ENCODE measurements around the gene HDGF. TPM values are rescaled to one million over a fixed set of nuclear protein-coding genes. Genes with fewer than 3 reads are reported as not detected.
"Not testable (repeated sequence)": the region's sequence is repeated elsewhere in the genome, so short reads cannot be mapped to it uniquely, and the experiment has no call there.

HDGF gene
- total and polyA plus RNA-seq, 2 donors, result 116 to 226 TPM

DNA sequence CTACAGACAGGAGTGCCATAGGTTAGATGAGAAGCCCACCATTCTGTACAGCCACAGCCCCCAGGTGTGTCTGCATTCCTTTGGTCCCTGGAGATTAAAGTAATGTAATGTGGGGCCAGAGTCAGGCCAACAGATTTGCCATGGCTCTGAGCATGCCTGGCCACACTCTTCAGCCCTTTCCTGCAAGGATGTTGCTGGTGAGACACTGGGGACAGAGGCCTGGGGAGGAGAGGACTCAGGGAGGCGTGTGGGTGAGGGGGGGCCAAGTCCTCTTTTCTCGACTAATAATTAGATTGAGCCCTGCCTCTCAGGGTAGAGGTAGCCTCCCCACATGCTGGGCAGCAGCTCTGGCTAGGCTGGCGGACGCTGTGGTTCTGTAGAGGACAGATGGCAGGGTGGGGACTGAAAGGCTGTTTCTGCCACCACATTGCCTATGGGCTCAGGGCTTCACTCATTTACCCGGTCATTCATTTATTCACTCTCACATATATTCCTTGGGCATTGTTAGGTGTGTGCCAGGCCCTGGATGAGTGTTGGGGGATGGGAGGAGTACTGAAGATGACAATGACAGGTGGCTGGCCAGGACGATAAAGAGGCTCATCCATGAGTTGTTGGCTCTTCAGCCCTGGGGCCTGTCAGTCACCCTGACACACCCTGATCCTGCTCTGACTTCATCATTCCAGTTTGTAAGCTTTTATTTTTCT, 8.8 kb upstream of the HDGF start:
- no peak overlapping the region for H3K4me3 ChIP-seq (ENCODE audit: low read length in 2 of 2)
- 82% methylated on average over 6 of the region's 6 CpGs for WGBS
- no peak for DNase-seq (ENCODE audit: low read depth in 6 of 9, low spot score in 9 of 9)

DNA sequence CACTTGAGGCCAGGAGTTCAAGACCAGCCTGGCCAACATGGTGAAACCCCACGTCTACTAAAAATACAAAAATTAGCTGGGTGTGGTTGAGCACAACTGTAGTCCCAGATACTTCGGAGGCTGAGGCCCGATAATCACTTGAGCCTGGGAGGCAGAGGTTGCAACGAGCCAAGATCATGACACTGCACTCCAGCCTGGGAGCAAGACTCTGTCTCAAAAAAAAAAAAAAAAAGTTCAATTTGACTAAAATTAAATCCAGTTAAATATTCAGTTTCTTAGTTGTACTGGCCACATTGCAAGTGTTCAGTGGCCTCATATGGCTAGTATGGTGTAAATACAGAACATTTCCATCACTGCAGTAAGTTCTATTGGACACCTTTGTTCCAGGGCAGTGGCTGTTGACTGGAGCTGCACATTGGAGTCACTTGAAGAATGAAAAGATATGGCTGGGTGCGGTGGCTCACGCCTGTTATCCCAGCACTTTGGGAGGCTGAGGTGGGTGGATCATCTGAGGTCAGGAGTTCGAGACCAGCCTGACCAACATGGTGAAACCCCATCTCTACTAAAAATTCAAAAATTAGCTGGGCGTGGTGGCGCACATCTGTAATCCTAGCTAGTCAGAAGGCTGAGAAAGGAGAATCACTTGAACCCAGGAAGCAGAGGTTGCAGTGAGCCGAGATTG, 6.2 kb upstream of the HDGF start:
- not testable (repeated sequence) for H3K4me3 ChIP-seq (ENCODE audit: low read length in 2 of 2); H3K36me3 ChIP-seq (ENCODE audit: control insufficient read depth in 2 of 2, insufficient read depth in 2 of 2, low read length in 1 of 2); H3K27ac ChIP-seq (ENCODE audit: low read depth in 1 of 2, low read length in 1 of 2); H3K9me3 ChIP-seq (ENCODE audit: control insufficient read depth in 2 of 2, insufficient read depth in 1 of 2, low read length in 1 of 2); H3K27me3 ChIP-seq (ENCODE audit: control insufficient read depth in 2 of 2, insufficient read depth in 1 of 2, low read length in 1 of 2); DNase-seq (ENCODE audit: low read depth in 6 of 9, low spot score in 9 of 9)
- 88% methylated on average over 10 of the region's 10 CpGs for WGBS
- peaks cover 15 to 17% of the 10 kb centered on the region in 2 donors for H3K4me1 ChIP-seq (ENCODE audit: control insufficient read depth in 2 of 2, insufficient read depth in 2 of 2, low read length in 2 of 2)

More for the DNA sequence above, 8.8 kb upstream of the HDGF start:
- Histone ChIP-seq H3K9me3 (ENCODE audit: control insufficient read depth in 2 of 2, insufficient read depth in 1 of 2, low read length in 1 of 2) (no peaks in the 10 kb centered on the region), H3K36me3 (ENCODE audit: control insufficient read depth in 2 of 2, insufficient read depth in 2 of 2, low read length in 1 of 2) (no peaks in the 10 kb centered on the region), H3K4me1 (ENCODE audit: control insufficient read depth in 2 of 2, insufficient read depth in 2 of 2, low read length in 2 of 2) (peaks cover 11 to 12% of the 10 kb centered on the region in 2 donors), H3K27me3 (ENCODE audit: control insufficient read depth in 2 of 2, insufficient read depth in 1 of 2, low read length in 1 of 2) (no peaks in the 10 kb centered on the region), H3K27ac (ENCODE audit: low read depth in 1 of 2, low read length in 1 of 2) (no peak overlapping the region)

DNA sequence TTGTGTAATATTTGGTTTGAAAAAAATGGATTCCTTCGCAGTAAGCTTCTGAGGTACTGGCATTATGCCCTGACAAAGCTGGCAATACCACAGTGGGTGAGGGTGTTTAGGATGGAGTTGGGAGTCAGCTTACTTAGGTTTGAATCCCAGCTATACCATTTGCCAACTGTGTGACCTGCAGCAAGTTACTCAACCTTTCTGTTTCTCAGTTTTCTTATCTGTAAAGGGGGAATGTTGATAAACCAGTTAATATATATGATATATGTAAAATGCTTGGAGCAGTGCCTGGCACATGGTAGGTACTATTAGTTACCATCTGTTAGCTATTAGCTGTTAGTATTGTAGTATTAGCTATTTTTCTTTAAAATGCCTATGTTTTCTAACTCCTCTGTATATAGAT, 4.9 kb upstream of the HDGF start:
- H3K27me3 ChIP-seq (ENCODE audit: control insufficient read depth in 2 of 2, insufficient read depth in 1 of 2, low read length in 1 of 2), result no peaks in the 10 kb centered on the region
- WGBS, result 100% methylated on average over 1 of the region's 1 CpG
- no peak for DNase-seq (ENCODE audit: low read depth in 6 of 9, low spot score in 9 of 9)
- H3K36me3 ChIP-seq (ENCODE audit: control insufficient read depth in 2 of 2, insufficient read depth in 2 of 2, low read length in 1 of 2), result no peaks in the 10 kb centered on the region
- no peak overlapping the region for H3K4me3 ChIP-seq (ENCODE audit: low read length in 2 of 2)
- no peaks in the 10 kb centered on the region for H3K9me3 ChIP-seq (ENCODE audit: control insufficient read depth in 2 of 2, insufficient read depth in 1 of 2, low read length in 1 of 2)
- no peak overlapping the region for H3K27ac ChIP-seq (ENCODE audit: low read depth in 1 of 2, low read length in 1 of 2)
- H3K4me1 ChIP-seq (ENCODE audit: control insufficient read depth in 2 of 2, insufficient read depth in 2 of 2, low read length in 2 of 2), result peaks cover 16 to 24% of the 10 kb centered on the region in 2 donors

DNA sequence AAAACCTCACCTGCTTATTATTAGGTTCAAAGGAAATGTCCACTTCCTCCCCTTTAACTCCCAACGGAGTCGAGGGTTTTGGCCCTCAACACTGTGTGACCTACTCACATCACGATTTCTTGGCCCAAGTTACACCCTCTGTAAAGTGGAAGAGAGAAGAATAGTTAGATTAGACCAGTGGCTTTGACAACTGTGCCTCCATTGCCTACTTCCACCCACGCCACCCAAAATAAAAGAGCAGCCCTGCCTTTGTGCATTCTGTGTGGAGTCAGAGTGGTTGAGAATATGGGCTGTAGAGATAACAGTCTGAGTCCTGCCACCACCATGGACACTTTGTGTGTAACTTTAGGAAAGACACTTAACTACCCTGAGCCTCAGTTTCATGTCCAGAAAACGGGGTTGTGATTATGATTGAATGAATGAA, 4.1 kb upstream of the HDGF start:
- Histone ChIP-seq H3K4me3 (ENCODE audit: low read length in 2 of 2) (no peak overlapping the region), H3K27ac (ENCODE audit: low read depth in 1 of 2, low read length in 1 of 2) (no peak overlapping the region), H3K4me1 (ENCODE audit: control insufficient read depth in 2 of 2, insufficient read depth in 2 of 2, low read length in 2 of 2) (peaks cover 10 to 19% of the 10 kb centered on the region in 2 donors), H3K27me3 (ENCODE audit: control insufficient read depth in 2 of 2, insufficient read depth in 1 of 2, low read length in 1 of 2) (no peaks in the 10 kb centered on the region), H3K36me3 (ENCODE audit: control insufficient read depth in 2 of 2, insufficient read depth in 2 of 2, low read length in 1 of 2) (no peaks in the 10 kb centered on the region), H3K9me3 (ENCODE audit: control insufficient read depth in 2 of 2, insufficient read depth in 1 of 2, low read length in 1 of 2) (no peaks in the 10 kb centered on the region)
- no peak for DNase-seq (ENCODE audit: low read depth in 6 of 9, low spot score in 9 of 9)
- WGBS, result 75% methylated on average over 5 of the region's 5 CpGs

DNA sequence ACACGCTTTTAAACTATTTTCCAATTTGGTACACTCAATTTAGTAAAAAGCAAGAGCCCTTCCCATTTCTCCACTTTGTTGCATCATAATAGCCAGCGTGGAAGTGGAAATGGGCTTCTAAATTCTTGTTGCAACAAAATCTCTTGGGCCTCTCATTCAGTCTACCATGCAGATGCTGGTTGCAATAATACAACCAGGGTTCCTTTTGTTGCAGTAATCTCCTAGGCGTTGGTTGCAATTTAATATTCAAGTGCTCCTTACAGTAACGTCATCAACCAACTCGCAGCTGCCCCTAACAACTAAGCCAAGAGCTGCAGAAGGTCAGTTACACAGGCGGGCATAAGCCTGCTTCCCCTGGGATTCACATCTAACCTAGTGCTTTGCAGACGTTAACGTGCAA, 2.7 kb upstream of the HDGF start:
- H3K27ac ChIP-seq (ENCODE audit: low read depth in 1 of 2, low read length in 1 of 2), result no peak overlapping the region
- no peaks in the 10 kb centered on the region for H3K27me3 ChIP-seq (ENCODE audit: control insufficient read depth in 2 of 2, insufficient read depth in 1 of 2, low read length in 1 of 2)
- no peak for DNase-seq (ENCODE audit: low read depth in 6 of 9, low spot score in 9 of 9)
- H3K36me3 ChIP-seq (ENCODE audit: control insufficient read depth in 2 of 2, insufficient read depth in 2 of 2, low read length in 1 of 2), result peaks cover 0 to 9% of the 10 kb centered on the region in 2 donors
- no peak overlapping the region for H3K4me3 ChIP-seq (ENCODE audit: low read length in 2 of 2)
- no peaks in the 10 kb centered on the region for H3K9me3 ChIP-seq (ENCODE audit: control insufficient read depth in 2 of 2, insufficient read depth in 1 of 2, low read length in 1 of 2)
- WGBS, result 97% methylated on average over 8 of the region's 8 CpGs
- peaks cover 12 to 26% of the 10 kb centered on the region in 2 donors for H3K4me1 ChIP-seq (ENCODE audit: control insufficient read depth in 2 of 2, insufficient read depth in 2 of 2, low read length in 2 of 2)

DNA sequence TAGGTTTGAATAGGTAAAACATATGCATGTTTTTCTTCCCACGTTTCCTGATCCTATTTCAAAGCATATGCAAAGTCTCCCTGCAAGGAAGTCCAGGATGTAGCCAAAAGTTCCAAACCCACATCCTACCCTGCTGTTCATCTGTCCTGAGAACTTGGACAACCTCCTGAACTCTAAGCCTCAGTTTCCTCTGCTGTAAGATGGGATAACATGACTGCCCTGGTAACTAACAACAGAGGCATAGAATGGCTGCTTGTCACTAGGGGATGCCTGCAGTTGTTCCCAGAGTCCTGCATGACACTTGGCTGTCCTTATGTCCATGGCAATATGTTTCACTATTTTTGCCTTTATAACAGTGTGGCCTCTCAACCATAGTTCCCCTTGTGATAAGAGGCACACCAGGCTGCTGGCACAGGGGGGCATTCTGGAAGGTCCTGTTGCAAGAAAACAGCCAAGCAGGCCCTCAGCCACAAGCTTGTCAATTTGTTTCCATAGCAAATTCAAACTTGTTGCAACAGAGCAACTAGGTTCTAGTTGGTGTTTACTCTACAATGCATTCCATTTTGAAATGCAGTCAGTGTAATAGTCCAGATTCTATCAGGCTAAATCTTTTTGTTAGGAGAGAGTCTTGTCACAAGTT, 1.5 kb upstream of the HDGF start:
- WGBS, result 75% methylated on average over 1 of the region's 1 CpG
- Histone ChIP-seq H3K4me1 (ENCODE audit: control insufficient read depth in 2 of 2, insufficient read depth in 2 of 2, low read length in 2 of 2) (peaks cover 25 to 38% of the 10 kb centered on the region in 2 donors), H3K27me3 (ENCODE audit: control insufficient read depth in 2 of 2, insufficient read depth in 1 of 2, low read length in 1 of 2) (no peaks in the 10 kb centered on the region), H3K36me3 (ENCODE audit: control insufficient read depth in 2 of 2, insufficient read depth in 2 of 2, low read length in 1 of 2) (peaks cover 0 to 9% of the 10 kb centered on the region in 2 donors), H3K9me3 (ENCODE audit: control insufficient read depth in 2 of 2, insufficient read depth in 1 of 2, low read length in 1 of 2) (no peaks in the 10 kb centered on the region), H3K27ac (ENCODE audit: low read depth in 1 of 2, low read length in 1 of 2) (no peak overlapping the region), H3K4me3 (ENCODE audit: low read length in 2 of 2) (peak overlapping the region; percentile 66 to 99)
- no peak for DNase-seq (ENCODE audit: low read depth in 6 of 9, low spot score in 9 of 9)

DNA sequence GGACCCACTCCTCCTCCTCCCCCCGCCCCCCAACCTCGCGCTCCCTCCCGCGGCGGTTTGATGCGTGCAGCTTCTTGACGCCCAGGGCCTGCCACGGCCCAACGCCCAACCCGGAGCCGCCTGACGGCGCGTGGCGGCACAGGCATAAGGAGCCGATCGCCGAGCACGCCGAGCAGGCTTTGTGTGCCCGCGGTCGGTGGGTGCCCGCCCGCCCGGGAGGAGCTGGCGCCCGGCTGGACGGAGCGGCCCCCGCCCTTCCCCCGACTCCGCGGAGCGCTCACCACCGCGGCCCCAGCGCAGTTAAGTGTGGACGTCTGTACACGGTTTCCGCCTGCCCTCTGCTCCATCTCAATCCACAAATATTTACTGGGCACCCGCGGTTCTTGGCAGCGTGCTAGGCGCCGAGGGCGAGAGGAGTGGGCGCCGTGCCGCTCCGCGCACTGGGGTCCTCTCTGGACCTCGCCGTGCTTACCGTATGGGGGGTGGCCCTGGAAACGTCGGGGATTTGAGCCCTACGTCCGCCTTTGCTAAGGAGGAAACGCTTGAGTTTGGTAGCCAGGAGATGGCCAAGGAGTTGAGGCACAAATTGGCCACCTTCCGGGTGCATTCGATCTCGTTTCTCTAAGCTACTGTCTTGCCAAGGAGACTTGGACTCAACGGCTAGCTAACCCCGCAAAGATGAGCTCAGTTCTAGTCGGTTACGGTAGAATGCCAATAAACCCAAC, 444 bp upstream of the HDGF start:
- no peaks in the 10 kb centered on the region for H3K9me3 ChIP-seq (ENCODE audit: control insufficient read depth in 2 of 2, insufficient read depth in 1 of 2, low read length in 1 of 2)
- no peaks in the 10 kb centered on the region for H3K27me3 ChIP-seq (ENCODE audit: control insufficient read depth in 2 of 2, insufficient read depth in 1 of 2, low read length in 1 of 2)
- peak; percentile 83 to 98 (median 96) for DNase-seq (ENCODE audit: low read depth in 6 of 9, low spot score in 9 of 9)
- H3K36me3 ChIP-seq (ENCODE audit: control insufficient read depth in 2 of 2, insufficient read depth in 2 of 2, low read length in 1 of 2), result peaks cover 0 to 9% of the 10 kb centered on the region in 2 donors
- H3K27ac ChIP-seq (ENCODE audit: low read depth in 1 of 2, low read length in 1 of 2), result peak overlapping the region; percentile 90
- H3K4me3 ChIP-seq (ENCODE audit: low read length in 2 of 2), result peak overlapping the region; percentile 66 to 99
- H3K4me1 ChIP-seq (ENCODE audit: control insufficient read depth in 2 of 2, insufficient read depth in 2 of 2, low read length in 2 of 2), result peaks cover 32 to 49% of the 10 kb centered on the region in 2 donors
- WGBS, result under 1% methylated on average over 68 of the region's 68 CpGs

DNA sequence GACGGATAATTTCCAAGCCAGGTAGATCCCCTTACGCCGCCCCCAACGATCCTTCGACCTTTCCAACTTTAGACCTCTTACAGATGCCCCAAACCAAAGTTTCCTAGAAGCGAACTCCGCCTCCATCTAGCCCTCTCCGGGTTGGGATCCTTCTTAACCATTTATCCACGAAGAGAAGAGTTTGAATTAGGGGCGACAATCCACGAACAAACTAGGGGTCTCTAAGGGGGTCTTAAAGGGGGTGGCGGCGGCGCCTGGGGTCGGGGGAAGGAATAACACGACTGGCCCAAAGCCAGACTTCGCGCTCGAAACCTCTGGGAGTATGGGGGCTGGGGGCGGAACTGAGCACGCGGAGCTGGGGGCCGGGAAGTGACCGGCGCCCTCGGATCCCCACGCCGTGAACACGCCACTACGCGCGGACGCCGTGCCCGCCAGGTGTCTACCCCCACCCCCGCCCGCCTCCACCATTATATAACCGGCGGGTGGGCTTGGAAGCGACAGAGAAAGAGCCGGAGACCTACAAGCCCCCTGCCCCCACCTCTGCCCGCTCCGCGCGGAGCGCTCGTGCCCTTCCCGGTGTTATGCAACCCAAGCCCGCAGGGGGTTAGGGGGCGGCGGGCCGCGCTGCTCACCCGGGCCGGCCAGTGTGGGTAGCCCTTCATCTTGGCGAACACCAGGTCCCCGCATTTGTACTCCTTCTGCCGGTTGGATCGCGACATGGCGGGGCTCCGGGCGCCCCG, 594 bp downstream of the HDGF start:
- peak overlapping the region; percentile 66 to 95 for H3K4me3 ChIP-seq (ENCODE audit: low read length in 2 of 2)
- H3K27me3 ChIP-seq (ENCODE audit: control insufficient read depth in 2 of 2, insufficient read depth in 1 of 2, low read length in 1 of 2), result no peaks in the 10 kb centered on the region
- peaks cover 36 to 59% of the 10 kb centered on the region in 2 donors for H3K4me1 ChIP-seq (ENCODE audit: control insufficient read depth in 2 of 2, insufficient read depth in 2 of 2, low read length in 2 of 2)
- H3K9me3 ChIP-seq (ENCODE audit: control insufficient read depth in 2 of 2, insufficient read depth in 1 of 2, low read length in 1 of 2), result no peaks in the 10 kb centered on the region
- H3K27ac ChIP-seq (ENCODE audit: low read depth in 1 of 2, low read length in 1 of 2), result peak overlapping the region; percentile 85 to 90
- DNase-seq (ENCODE audit: low read depth in 6 of 9, low spot score in 9 of 9), result peak in 3 of 9 donors; percentile 27 to 61 (median 48)
- H3K36me3 ChIP-seq (ENCODE audit: control insufficient read depth in 2 of 2, insufficient read depth in 2 of 2, low read length in 1 of 2), result peaks cover 0 to 10% of the 10 kb centered on the region in 2 donors
- WGBS, result under 1% methylated on average over 64 of the region's 64 CpGs
